Activated CD4-positive, alpha-beta memory T cell treated with anti-CD3 and anti-CD28 coated beads for 36 hours (primary cell): ENCODE results near the gene SMCHD1. TPM values are rescaled to one million over a fixed set of nuclear protein-coding genes. Genes with fewer than 3 reads are reported as not detected.

Experiments
- total RNA-seq, 2 experiments: library from RNA; stranded (reverse); gene quantifications; one replicate each; pipeline ENCODE4 v1.2.3, GENCODE V29; 2021

Gene SMCHD1
- total RNA-seq, 2 experiments from 2014 or later: 86.0 to 94.5 TPM

Other genes with a start within 250 kb of the SMCHD1 start
- gene METTL4, start 84.2 kb upstream of the SMCHD1 start, total RNA-seq: 10 to 100 TPM; 19.6 to 23.0 TPM
- gene NDC80, start 84.2 kb upstream of the SMCHD1 start, total RNA-seq: 10 to 100 TPM; 79.3 to 83.1 TPM
- 10 to 100 TPM; 18.7 to 20.1 TPM for gene EMILIN2, start 191.3 kb downstream of the SMCHD1 start, total RNA-seq